HepG2 (cell line): ENCODE measurements around the gene NAV2. TPM values are rescaled to one million over a fixed set of nuclear protein-coding genes. Genes with fewer than 3 reads are reported as not detected.

Experiments
- CEBPG ChIP-seq: IDR thresholded peaks from 2 replicates; pipeline ENCODE4 v1.6.1; 2016
- CREB1 ChIP-seq, 2 experiments: fragments of 450-650 bp in 1 of 2; IDR thresholded peaks; 2 replicates each; pipeline ENCODE4 v1.6.1; 2016 to 2017; ENCODE audit warnings: control low read depth in 1 of 2, mild to moderate bottlenecking in 1 of 2, missing compliant biosample characterization in 1 of 2, missing genetic modification characterization in 1 of 2
- KAT7 ChIP-seq: IDR thresholded peaks from 2 replicates; pipeline ENCODE4 v1.6.1; 2018; ENCODE audit warnings: borderline replicate concordance, missing compliant biosample characterization
- LCORL ChIP-seq, 2 experiments: fragments of 450-650 bp in 1 of 2; sonication (generic) in 1 of 2; formaldehyde crosslinking in 1 of 2; IDR thresholded peaks; 2 replicates each; pipeline versions ENCODE4 v1.5.0 to v1.6.1; 2017 to 2020; ENCODE audit warnings: antibody characterized with exemption in 1 of 2, missing genetic modification reagents in 1 of 2
- NFKB2 ChIP-seq: sonication (generic); formaldehyde crosslinking; IDR thresholded peaks from 2 replicates; pipeline ENCODE4 v1.4.0; 2020; ENCODE audit warnings: missing genetic modification reagents, borderline replicate concordance
- NFKBIZ ChIP-seq: IDR thresholded peaks from 2 replicates; pipeline ENCODE4 v1.6.1; 2018; ENCODE audit warnings: missing genetic modification reagents, missing compliant biosample characterization
- PAX8 ChIP-seq: sonication (generic); formaldehyde crosslinking; IDR thresholded peaks from 2 replicates; pipeline ENCODE4 v1.8.0; 2022; ENCODE audit warnings: mild to moderate bottlenecking, missing genetic modification reagents, borderline replicate concordance
- REXO4 ChIP-seq: sonication (generic); formaldehyde crosslinking; IDR thresholded peaks from 2 replicates; pipeline ENCODE4 v1.8.0; 2022; ENCODE audit warnings: missing genetic modification reagents, mild to moderate bottlenecking, borderline replicate concordance
- SCMH1 ChIP-seq: sonication (generic); formaldehyde crosslinking; IDR thresholded peaks from 2 replicates; pipeline ENCODE4 v1.9.0; 2021; ENCODE audit warnings: missing genetic modification reagents, mild to moderate bottlenecking, borderline replicate concordance
- ZNF24 ChIP-seq: fragments of 450-650 bp; IDR thresholded peaks from 2 replicates; pipeline ENCODE4 v1.6.1; 2017; ENCODE audit warnings: antibody characterized with exemption, mild to moderate bottlenecking
- ZNF282 ChIP-seq: fragments of 450-650 bp; IDR thresholded peaks from 2 replicates; pipeline ENCODE4 v1.6.1; 2018; ENCODE audit not compliant: partially characterized antibody
- ZNF30 ChIP-seq: sonication (generic); formaldehyde crosslinking; IDR thresholded peaks from 2 replicates; pipeline ENCODE4 v1.5.0; 2020; ENCODE audit warnings: mild to moderate bottlenecking, missing genetic modification reagents
- ZNF382 ChIP-seq: sonication (generic); formaldehyde crosslinking; IDR thresholded peaks from 2 replicates; pipeline ENCODE4 v1.5.0; 2020; ENCODE audit warnings: missing genetic modification reagents, mild to moderate bottlenecking, borderline replicate concordance
- ZNF605 ChIP-seq: sonication (generic); formaldehyde crosslinking; IDR thresholded peaks from 2 replicates; pipeline ENCODE4 v1.8.0; 2022; ENCODE audit warnings: mild to moderate bottlenecking, missing genetic modification reagents
- ZNF749 ChIP-seq: sonication (generic); formaldehyde crosslinking; IDR thresholded peaks from 2 replicates; pipeline ENCODE4 v1.8.0; 2022; ENCODE audit warnings: mild to moderate bottlenecking, missing genetic modification reagents, moderate library complexity, borderline replicate concordance
- ZNF773 ChIP-seq: sonication (generic); formaldehyde crosslinking; IDR thresholded peaks from 2 replicates; pipeline ENCODE4 v1.4.0; 2020; ENCODE audit warnings: missing genetic modification reagents, borderline replicate concordance
- ZNF839 ChIP-seq: sonication (generic); formaldehyde crosslinking; IDR thresholded peaks from 2 replicates; pipeline ENCODE4 v1.4.0; 2020; ENCODE audit warnings: missing genetic modification reagents, mild to moderate bottlenecking, borderline replicate concordance
- polyA plus RNA-seq, 8 experiments: library from polyadenylated mRNA; depleted of rRNA in 3 of 8; stranded (reverse) in 7 of 8; unstranded in 1 of 8; fragments of >200 nt; fragmentation: Illumina TruSeq in 4 of 8; extraction: Trizol in 4 of 8; gene quantifications; 2 replicates each; pipeline versions ENCODE4 v1.2.1 to v1.2.3, GENCODE V29; 2011 to 2016; ENCODE audit warnings: low read depth in 4 of 8, missing spikeins in 1 of 8, mixed read lengths in 1 of 8; ENCODE audit not compliant: insufficient read depth in 1 of 8
- total RNA-seq, 5 experiments: library from RNA; depleted of rRNA; stranded (reverse); fragments of >200 nt; fragmentation: Illumina TruSeq; extraction: Trizol; gene quantifications; 2 replicates each; pipeline ENCODE4 v1.2.3, GENCODE V29; 2016; ENCODE audit warnings: low read depth in 1 of 5
- TF ChIP-seq, protein P1 (sequence below): sonication (generic); formaldehyde crosslinking; IDR thresholded peaks from 2 replicates; pipeline ENCODE4 v1.8.0; 2022; ENCODE audit warnings: mild to moderate bottlenecking, missing genetic modification reagents
- TF ChIP-seq, protein P2 (sequence below), 2 experiments: sonication (generic) in 1 of 2; formaldehyde crosslinking in 1 of 2; IDR thresholded peaks; 2 replicates each; pipeline versions ENCODE4 v1.5.1 to v1.6.1; 2011 to 2020; ENCODE audit warnings: borderline replicate concordance in 1 of 2, low read depth in 1 of 2, low read length in 1 of 2, mild to moderate bottlenecking in 1 of 2, missing genetic modification reagents in 1 of 2, moderate library complexity in 1 of 2
- TF ChIP-seq, protein P3 (sequence below): sonication (generic); formaldehyde crosslinking; IDR thresholded peaks from 2 replicates; pipeline ENCODE4 v1.4.0; 2020; ENCODE audit warnings: missing genetic modification reagents, borderline replicate concordance
- TF ChIP-seq, protein P4 (sequence below): sonication (generic); formaldehyde crosslinking; IDR thresholded peaks from 2 replicates; pipeline ENCODE4 v1.8.0; 2022; ENCODE audit warnings: mild to moderate bottlenecking, missing genetic modification reagents, moderate library complexity

The NAV2 gene
- total and polyA plus RNA-seq, 2 of the 13 experiments (the other 11 are each of a cell fraction or from before 2014, with no cell fraction given), result 9.3 to 34.6 TPM

DNA sequence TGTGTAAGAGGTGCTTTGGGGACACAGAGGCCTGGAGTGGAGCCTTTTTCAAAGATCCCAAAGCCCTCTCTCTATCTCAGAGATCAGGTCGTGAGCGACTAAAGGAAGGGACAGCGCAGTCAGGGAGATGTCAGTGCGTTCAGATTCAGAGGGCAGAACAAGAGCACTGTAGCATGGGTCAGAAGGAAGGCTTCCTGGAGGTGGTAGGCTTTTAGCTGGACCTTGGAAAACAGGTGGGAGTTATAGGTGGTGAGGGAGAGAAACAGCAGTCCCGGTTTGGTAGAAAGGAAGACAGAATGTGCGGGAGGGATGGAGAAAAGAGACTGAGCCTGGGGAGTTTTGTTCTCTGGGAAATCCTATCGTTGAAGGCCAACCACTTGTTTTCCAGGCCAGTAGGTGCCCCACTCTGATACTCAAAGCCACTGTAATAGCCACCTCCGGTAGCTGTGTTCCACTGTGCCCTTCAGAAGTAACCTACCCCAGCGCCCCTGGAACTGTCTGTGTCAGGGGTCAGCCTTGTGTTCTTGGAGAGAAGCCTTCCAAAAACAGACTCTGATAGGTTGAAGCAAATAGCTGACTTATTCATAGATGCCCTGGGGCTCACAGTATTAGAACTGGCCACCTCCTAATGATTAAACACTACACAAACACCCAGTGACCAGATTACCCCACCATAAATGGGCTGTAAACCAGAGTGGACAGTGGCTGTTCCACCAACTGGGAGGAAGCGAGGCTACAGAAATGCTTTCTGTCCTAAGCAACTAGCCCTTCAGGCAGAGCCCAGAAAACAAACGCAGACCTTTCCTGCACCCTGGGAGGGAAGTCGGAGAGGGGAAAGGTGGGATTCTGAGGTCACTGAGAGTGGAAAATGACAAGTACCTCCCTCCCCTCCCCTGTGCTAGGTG is 289.9 kb downstream of the NAV2 start (continued):
- TF ChIP-seq ZNF605 (CRISPR knock-in tag) (peak; percentile 73), KAT7 (CRISPR knock-in tag) (no peak), REXO4 (CRISPR knock-in tag) (no peak), ZNF749 (no peak), ZNF30 (no peak), PAX8 (no peak), ZNF382 (no peak), ZNF773 (CRISPR knock-in tag) (no peak), CREB1 (IDR thresholded peaks at IDR 0.05) (0 out of 2 replicates have a peak, but pooled peaks have one; percentile 4), CREB1 (CRISPR knock-in tag; IDR thresholded peaks at IDR 0.05) (peak; percentile 38; the same call in 1 of the 2 replicates), LCORL (IDR thresholded peaks at IDR 0.05) (no peak), LCORL (CRISPR knock-in tag; IDR thresholded peaks at IDR 0.05) (peak; percentile 47; the same call in 1 of the 2 replicates), ZNF839 (CRISPR knock-in tag) (no peak), CEBPG (peak; percentile 22; the same call in 1 of the 2 replicates), ZNF282 (no peak), ZNF24 (no peak), NFKBIZ (CRISPR knock-in tag) (no peak), SCMH1 (CRISPR knock-in tag) (no peak), NFKB2 (CRISPR knock-in tag) (no peak)
- TF ChIP-seq, protein P1, sequence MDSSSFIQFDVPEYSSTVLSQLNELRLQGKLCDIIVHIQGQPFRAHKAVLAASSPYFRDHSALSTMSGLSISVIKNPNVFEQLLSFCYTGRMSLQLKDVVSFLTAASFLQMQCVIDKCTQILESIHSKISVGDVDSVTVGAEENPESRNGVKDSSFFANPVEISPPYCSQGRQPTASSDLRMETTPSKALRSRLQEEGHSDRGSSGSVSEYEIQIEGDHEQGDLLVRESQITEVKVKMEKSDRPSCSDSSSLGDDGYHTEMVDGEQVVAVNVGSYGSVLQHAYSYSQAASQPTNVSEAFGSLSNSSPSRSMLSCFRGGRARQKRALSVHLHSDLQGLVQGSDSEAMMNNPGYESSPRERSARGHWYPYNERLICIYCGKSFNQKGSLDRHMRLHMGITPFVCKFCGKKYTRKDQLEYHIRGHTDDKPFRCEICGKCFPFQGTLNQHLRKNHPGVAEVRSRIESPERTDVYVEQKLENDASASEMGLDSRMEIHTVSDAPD (CRISPR knock-in tag), result peak; percentile 85
- TF ChIP-seq, protein P2, sequence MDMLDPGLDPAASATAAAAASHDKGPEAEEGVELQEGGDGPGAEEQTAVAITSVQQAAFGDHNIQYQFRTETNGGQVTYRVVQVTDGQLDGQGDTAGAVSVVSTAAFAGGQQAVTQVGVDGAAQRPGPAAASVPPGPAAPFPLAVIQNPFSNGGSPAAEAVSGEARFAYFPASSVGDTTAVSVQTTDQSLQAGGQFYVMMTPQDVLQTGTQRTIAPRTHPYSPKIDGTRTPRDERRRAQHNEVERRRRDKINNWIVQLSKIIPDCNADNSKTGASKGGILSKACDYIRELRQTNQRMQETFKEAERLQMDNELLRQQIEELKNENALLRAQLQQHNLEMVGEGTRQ (IDR thresholded peaks at IDR 0.05; ENCODE audit: low read depth, low read length), result no peak
- TF ChIP-seq, protein P2 (CRISPR knock-in tag; IDR thresholded peaks at IDR 0.05; ENCODE audit: borderline replicate concordance), result peak; percentile 59; the same call in 1 of the 2 replicates
- TF ChIP-seq, protein P3, sequence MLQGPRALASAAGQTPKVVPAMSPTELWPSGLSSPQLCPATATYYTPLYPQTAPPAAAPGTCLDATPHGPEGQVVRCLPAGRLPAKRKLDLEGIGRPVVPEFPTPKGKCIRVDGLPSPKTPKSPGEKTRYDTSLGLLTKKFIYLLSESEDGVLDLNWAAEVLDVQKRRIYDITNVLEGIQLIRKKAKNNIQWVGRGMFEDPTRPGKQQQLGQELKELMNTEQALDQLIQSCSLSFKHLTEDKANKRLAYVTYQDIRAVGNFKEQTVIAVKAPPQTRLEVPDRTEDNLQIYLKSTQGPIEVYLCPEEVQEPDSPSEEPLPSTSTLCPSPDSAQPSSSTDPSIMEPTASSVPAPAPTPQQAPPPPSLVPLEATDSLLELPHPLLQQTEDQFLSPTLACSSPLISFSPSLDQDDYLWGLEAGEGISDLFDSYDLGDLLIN (CRISPR knock-in tag), result no peak
- TF ChIP-seq, protein P4, sequence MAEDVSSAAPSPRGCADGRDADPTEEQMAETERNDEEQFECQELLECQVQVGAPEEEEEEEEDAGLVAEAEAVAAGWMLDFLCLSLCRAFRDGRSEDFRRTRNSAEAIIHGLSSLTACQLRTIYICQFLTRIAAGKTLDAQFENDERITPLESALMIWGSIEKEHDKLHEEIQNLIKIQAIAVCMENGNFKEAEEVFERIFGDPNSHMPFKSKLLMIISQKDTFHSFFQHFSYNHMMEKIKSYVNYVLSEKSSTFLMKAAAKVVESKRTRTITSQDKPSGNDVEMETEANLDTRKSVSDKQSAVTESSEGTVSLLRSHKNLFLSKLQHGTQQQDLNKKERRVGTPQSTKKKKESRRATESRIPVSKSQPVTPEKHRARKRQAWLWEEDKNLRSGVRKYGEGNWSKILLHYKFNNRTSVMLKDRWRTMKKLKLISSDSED, result no peak
